ENCODE results near the gene SPEM3. TPM values are rescaled to one million over a fixed set of nuclear protein-coding genes. Genes with fewer than 3 reads are reported as not detected.

SPEM3 gene
- total and polyA plus RNA-seq, 8 donors, result not detected

- ATAC-seq, result no peak
- Histone ChIP-seq H3K36me3 (no peaks in the 10 kb centered on the region), H3K9me3 (no peaks in the 10 kb centered on the region), H3K4me1 (peaks cover 7 to 26% of the 10 kb centered on the region in 2 donors), H3K27me3 (peaks cover 0 to 37% of the 10 kb centered on the region in 2 donors), H3K4me3 (no peak overlapping the region), H3K27ac (no peak overlapping the region)
- no peak for DNase-seq
- intact Hi-C loops (cut with DNase I), result no loop called here
- no peak for TF ChIP-seq CTCF (IDR thresholded peaks at IDR 0.05)
Measured at GRCh38 chr17:7406235-7406825, 22.3 kb upstream of the SPEM3 start.

GRCh38 chr17:7407082-7407481 lies 21.6 kb upstream of the SPEM3 start:
- Histone ChIP-seq H3K27ac (no peak overlapping the region), H3K27me3 (peaks cover 0 to 37% of the 10 kb centered on the region in 2 donors), H3K4me3 (no peak overlapping the region), H3K9me3 (no peaks in the 10 kb centered on the region), H3K4me1 (peaks cover 7 to 26% of the 10 kb centered on the region in 2 donors), H3K36me3 (no peaks in the 10 kb centered on the region)
- TF ChIP-seq CTCF (IDR thresholded peaks at IDR 0.05), result no peak
- DNase-seq (no peak), ATAC-seq (no peak)
- intact Hi-C loops (cut with DNase I), result no loop called here

- DNase-seq (no peak), ATAC-seq (no peak)
- Histone ChIP-seq H3K4me1 (peaks cover 6 to 21% of the 10 kb centered on the region in 2 donors), H3K36me3 (no peaks in the 10 kb centered on the region), H3K4me3 (no peak within 1 kb of the TSS), H3K27me3 (peaks cover 0 to 37% of the 10 kb centered on the region in 2 donors), H3K27ac (no peak within 1 kb of the TSS), H3K9me3 (no peaks in the 10 kb centered on the region)
- intact Hi-C loops (cut with DNase I), result no loop called here
- TF ChIP-seq CTCF (IDR thresholded peaks at IDR 0.05), result no peak
Measured at GRCh38 chr17:7407485-7408251, 21.0 kb upstream of the SPEM3 start, which contains the start of gene NLGN2. Gene NLGN2 (plus strand): TSS chr17:7407845. CDS start chr17:7408256, 411 bp downstream.

GRCh38 chr17:7408252-7408727 lies 20.4 kb upstream of the SPEM3 start:
- no peaks in the 10 kb centered on the region for H3K36me3 ChIP-seq
- intact Hi-C loops (cut with DNase I), result no loop called here
- H3K27me3 ChIP-seq, result peaks cover 0 to 37% of the 10 kb centered on the region in 2 donors
- no peaks in the 10 kb centered on the region for H3K9me3 ChIP-seq
- no peak for DNase-seq
- no peak overlapping the region for H3K4me3 ChIP-seq
- ATAC-seq, result no peak
- peaks cover under 1 to 15% of the 10 kb centered on the region in 2 donors for H3K4me1 ChIP-seq
- H3K27ac ChIP-seq, result no peak overlapping the region
- TF ChIP-seq CTCF (IDR thresholded peaks at IDR 0.05), result no peak

DNA sequence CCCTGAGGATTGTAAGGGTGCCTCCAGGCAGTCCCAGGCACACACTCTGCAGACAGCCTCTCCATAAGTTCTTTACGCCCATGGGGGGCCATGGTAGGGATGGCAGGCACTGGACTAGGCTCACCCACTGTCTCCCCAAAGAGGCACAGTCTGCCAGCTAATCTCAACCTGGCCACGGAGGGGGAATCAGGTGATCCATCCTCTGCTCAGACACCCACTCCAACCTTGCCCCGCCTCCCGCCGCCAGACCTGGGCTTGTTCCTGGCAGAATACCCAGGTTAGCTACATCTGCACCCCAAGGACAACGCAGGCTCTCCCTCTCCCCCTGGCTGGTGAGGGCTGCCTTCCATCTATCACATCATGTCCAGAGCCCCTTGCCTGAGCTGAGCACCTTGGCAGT lies 19.8 kb upstream of the SPEM3 start:
- Histone ChIP-seq H3K27me3 (peaks cover 0 to 37% of the 10 kb centered on the region in 2 donors), H3K36me3 (no peaks in the 10 kb centered on the region), H3K4me1 (peaks cover 0 to 11% of the 10 kb centered on the region in 2 donors), H3K9me3 (no peaks in the 10 kb centered on the region), H3K4me3 (no peak overlapping the region), H3K27ac (no peak overlapping the region)
- TF ChIP-seq CTCF (IDR thresholded peaks at IDR 0.05), result no peak
- DNase-seq (no peak), ATAC-seq (no peak)
- intact Hi-C loops (cut with DNase I), result no loop called here

All from left lung (tissue), 10 donors.